ENCODE measurements around the gene PDGFC.

The PDGFC gene

GRCh38 chr4:156837625-156838345 is 133.8 kb downstream of the PDGFC start:
- no peaks in the 10 kb centered on the region for H3K4me1 Mint-ChIP-seq
- no peak overlapping the region for H3K27ac Mint-ChIP-seq
- TF ChIP-seq CTCF (IDR thresholded peaks at IDR 0.05; ENCODE audit: unreplicated experiment in 3 of 3) = no peak

GRCh38 chr4:156832886-156833285 is 138.7 kb downstream of the PDGFC start:
- peaks cover 23% of the 10 kb centered on the region for H3K36me3 Mint-ChIP-seq (ENCODE audit: low read depth)
- no peak overlapping the region for H3K4me3 Mint-ChIP-seq
- no peaks in the 10 kb centered on the region for H3K4me1 Mint-ChIP-seq
- peaks cover 5% of the 10 kb centered on the region for H3K9me3 Mint-ChIP-seq
- no peak overlapping the region for H3K27ac Mint-ChIP-seq
- no peaks in the 10 kb centered on the region for H3K27me3 Mint-ChIP-seq (ENCODE audit: low read depth)
- TF ChIP-seq CTCF (IDR thresholded peaks at IDR 0.05; ENCODE audit: unreplicated experiment in 3 of 3) = no peak

More at GRCh38 chr4:156837625-156838345, 133.8 kb downstream of the PDGFC start:
- H3K9me3 Mint-ChIP-seq = peaks cover 39% of the 10 kb centered on the region
- peaks cover 68% of the 10 kb centered on the region for H3K36me3 Mint-ChIP-seq (ENCODE audit: low read depth)
- no peaks in the 10 kb centered on the region for H3K27me3 Mint-ChIP-seq (ENCODE audit: low read depth)
- no peak overlapping the region for H3K4me3 Mint-ChIP-seq

- Mint-ChIP-seq H3K4me3 (no peak overlapping the region), H3K27me3 (ENCODE audit: low read depth) (no peaks in the 10 kb centered on the region), H3K9me3 (no peaks in the 10 kb centered on the region), H3K4me1 (no peaks in the 10 kb centered on the region), H3K36me3 (ENCODE audit: low read depth) (peaks cover 8% of the 10 kb centered on the region), H3K27ac (no peak overlapping the region)
- TF ChIP-seq CTCF (IDR thresholded peaks at IDR 0.05; ENCODE audit: unreplicated experiment in 3 of 3) = no peak
Observed at GRCh38 chr4:156830351-156830750, 141.2 kb downstream of the PDGFC start.

- Mint-ChIP-seq H3K4me1 (no peaks in the 10 kb centered on the region), H3K27me3 (ENCODE audit: low read depth) (no peaks in the 10 kb centered on the region), H3K36me3 (ENCODE audit: low read depth) (peaks cover 6% of the 10 kb centered on the region), H3K27ac (no peak overlapping the region), H3K9me3 (no peaks in the 10 kb centered on the region), H3K4me3 (no peak overlapping the region)
- TF ChIP-seq CTCF (IDR thresholded peaks at IDR 0.05; ENCODE audit: unreplicated experiment in 3 of 3) = no peak
Observed at GRCh38 chr4:156829201-156829873, 142.3 kb downstream of the PDGFC start.

- TF ChIP-seq CTCF (IDR thresholded peaks at IDR 0.05; ENCODE audit: unreplicated experiment in 3 of 3) = no peak
- peak overlapping the region in 1 of 3 experiments; percentile 13 for H3K27ac Mint-ChIP-seq
- no peaks in the 10 kb centered on the region for H3K9me3 Mint-ChIP-seq
- H3K4me1 Mint-ChIP-seq = no peaks in the 10 kb centered on the region
- H3K36me3 Mint-ChIP-seq (ENCODE audit: low read depth) = peaks cover 3% of the 10 kb centered on the region
- no peaks in the 10 kb centered on the region for H3K27me3 Mint-ChIP-seq (ENCODE audit: low read depth)
- no peak overlapping the region for H3K4me3 Mint-ChIP-seq
Observed at GRCh38 chr4:156827519-156827918, 144.1 kb downstream of the PDGFC start.
